ENCODE results near the gene HTRA3.
"Not testable (repeated sequence)": the region's sequence is repeated elsewhere in the genome, so short reads cannot be mapped to it uniquely, and the experiment has no call there.

Gene HTRA3

DNA sequence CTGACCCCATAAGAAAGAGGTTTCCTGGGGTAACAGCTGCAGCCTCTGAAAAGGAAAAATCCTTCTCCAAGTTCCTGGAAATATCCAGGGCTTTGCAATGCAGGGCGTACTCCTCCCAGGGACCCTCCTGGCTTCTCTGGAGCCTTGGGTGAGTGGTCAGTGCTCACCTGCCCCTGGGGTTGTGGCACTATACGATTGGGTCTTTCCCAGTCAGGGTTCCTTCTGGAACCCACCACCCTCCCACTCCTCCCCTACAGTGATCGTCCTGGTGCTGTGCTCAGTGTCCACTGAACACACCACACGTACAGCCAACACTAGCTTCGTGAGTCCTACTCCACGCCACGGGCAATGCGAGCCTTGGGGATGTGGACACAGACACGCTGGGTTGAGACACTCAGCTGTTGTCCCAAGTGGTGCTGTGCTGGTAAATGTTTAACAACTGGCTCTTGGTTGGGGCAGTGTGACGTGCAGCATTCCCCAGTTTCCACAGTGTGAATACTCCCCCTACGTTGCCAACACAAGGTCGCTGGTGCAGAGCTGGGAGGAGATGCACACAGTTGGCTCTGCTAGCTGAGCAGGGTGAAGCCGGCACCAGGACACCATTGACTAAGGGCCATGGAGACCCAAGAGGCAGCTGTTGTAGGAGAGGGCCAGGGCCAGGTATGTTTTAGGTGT is 65.4 kb downstream of the HTRA3 start:
- TF ChIP-seq, protein P1, sequence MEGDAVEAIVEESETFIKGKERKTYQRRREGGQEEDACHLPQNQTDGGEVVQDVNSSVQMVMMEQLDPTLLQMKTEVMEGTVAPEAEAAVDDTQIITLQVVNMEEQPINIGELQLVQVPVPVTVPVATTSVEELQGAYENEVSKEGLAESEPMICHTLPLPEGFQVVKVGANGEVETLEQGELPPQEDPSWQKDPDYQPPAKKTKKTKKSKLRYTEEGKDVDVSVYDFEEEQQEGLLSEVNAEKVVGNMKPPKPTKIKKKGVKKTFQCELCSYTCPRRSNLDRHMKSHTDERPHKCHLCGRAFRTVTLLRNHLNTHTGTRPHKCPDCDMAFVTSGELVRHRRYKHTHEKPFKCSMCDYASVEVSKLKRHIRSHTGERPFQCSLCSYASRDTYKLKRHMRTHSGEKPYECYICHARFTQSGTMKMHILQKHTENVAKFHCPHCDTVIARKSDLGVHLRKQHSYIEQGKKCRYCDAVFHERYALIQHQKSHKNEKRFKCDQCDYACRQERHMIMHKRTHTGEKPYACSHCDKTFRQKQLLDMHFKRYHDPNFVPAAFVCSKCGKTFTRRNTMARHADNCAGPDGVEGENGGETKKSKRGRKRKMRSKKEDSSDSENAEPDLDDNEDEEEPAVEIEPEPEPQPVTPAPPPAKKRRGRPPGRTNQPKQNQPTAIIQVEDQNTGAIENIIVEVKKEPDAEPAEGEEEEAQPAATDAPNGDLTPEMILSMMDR (IDR thresholded peaks at IDR 0.05; ENCODE audit: low read depth, low read length) = no peak
- no peak for DNase-seq (ENCODE audit: extremely low read depth, low read depth)

DNA sequence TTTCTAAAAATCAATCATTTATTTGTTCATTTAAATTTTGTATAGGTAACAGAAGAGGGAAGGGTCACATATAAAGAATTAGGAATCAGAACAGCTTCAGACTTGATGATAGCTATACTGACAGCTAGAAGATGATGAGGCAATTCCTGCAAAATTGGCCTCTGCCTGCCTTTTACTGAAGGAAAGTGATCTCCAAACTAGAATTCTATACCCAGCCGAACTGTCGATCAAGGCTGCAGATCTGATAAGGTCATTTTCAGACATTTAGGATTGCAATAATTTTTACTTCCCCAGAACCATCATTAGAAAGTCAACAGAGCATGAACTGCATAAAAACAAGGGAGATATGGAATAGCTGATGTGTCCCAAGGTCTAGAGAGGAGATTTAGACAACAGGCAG is 66.3 kb downstream of the HTRA3 start:
- no peak for DNase-seq (ENCODE audit: extremely low read depth, low read depth)
- TF ChIP-seq, protein P1 (IDR thresholded peaks at IDR 0.05; ENCODE audit: low read depth, low read length) = no peak

DNA sequence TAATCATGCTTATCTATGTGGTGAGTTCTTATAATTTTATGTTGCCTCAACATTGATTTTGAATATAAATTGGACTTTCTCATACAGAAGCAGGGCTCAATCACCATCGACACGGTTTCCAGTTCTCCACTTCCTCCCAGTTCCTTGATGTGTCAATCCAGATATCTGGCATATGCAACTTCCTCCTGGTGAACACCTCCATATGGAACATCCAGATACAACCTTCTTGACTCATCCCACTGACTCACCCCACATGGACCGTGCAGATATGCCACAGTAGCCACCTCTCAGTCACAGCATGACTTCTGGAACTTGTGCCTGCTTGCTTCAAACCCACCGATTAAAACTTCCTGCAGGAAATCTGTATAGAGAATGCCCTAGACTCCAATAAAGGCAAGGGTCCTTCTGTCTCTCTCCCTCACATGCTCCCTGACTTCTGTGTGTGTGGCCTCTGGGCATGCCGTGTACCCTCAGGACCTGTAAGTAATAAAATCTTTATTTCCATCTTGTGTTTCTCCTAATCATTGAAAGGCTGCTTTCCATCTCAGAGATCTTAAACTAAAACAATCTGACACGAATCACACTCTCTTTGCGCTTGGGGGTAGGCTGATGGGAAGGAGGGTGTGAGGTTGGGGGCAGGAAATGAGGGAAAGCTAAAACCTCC is 67.0 kb downstream of the HTRA3 start:
- TF ChIP-seq, protein P1 (IDR thresholded peaks at IDR 0.05; ENCODE audit: low read depth, low read length) = no peak
- DNase-seq (ENCODE audit: extremely low read depth, low read depth) = no peak

DNA sequence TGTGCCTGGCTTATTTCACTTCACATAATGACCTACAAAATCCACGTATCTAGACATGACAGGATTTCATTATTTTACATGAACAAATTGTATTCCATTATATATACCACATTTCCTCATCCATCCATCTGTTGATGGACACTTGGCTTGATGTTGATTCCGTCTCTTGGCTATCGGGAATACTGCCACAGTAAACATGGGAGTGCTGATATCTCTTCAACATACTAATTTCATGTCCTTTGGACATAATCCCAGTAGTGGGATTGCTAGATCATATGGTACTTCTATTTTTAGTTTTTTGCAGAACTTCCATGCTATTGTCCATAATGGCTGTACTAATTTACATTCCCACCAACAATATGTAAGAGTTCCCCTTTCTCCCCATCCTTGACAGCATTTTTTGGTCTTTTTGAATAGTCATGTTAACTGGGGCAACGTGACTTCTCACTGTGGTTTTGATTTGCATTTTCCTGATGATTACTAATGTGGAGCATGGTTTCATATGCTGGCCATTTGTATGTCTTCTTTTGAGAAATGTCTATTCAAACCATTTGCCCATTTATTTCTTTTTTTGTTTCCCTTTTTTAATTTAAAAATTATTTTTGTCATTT is 68.9 kb downstream of the HTRA3 start:
- DNase-seq (ENCODE audit: extremely low read depth, low read depth) = no peak
- TF ChIP-seq, protein P1 (IDR thresholded peaks at IDR 0.05; ENCODE audit: low read depth, low read length) = no peak

DNA sequence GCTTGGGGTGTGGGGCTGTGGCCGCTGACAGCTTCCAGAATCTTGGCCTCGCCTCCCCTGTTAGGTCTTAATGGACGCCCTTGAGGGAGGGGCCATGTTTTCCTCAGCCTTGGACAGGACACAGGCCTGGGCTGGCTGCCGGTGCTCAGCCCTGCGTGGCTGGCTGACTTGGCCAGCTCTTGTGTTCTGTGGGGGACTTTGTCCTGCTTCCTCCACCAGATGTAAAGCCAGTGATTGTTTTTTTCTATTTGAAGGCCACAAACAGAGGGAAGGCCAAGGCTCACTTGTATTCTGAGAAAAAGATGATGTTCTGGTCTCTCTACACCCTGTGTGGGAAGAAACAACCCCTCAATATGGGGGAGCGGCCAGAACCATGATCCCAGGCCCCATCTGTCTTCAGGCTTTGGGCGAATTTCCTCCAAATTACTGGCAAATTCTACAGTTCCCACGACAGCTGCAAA is 71.3 kb downstream of the HTRA3 start:
- DNase-seq (ENCODE audit: extremely low read depth, low read depth) = no peak
- TF ChIP-seq, protein P1 (IDR thresholded peaks at IDR 0.05; ENCODE audit: low read depth, low read length) = no peak

DNA sequence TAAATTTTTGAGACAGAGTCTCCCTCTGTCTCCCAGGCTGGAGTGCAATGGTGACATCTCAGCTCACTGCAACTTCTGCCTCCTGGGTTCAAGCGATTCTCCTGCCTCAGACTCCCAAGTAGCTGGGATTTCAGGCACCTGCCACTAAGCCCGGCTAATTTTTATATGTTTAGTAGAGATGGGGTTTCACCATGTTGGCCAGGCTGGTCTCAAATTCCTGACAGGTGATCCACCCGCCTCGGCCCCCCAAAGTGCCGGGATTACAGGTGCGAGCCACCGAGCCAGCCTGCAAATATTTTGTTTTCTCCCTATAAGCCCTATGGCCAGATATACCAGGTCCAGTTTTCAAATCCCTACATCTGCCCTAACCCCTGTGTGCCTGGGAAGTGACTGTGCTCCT is 71.7 kb downstream of the HTRA3 start:
- not testable (repeated sequence) for DNase-seq (ENCODE audit: extremely low read depth, low read depth)

DNA sequence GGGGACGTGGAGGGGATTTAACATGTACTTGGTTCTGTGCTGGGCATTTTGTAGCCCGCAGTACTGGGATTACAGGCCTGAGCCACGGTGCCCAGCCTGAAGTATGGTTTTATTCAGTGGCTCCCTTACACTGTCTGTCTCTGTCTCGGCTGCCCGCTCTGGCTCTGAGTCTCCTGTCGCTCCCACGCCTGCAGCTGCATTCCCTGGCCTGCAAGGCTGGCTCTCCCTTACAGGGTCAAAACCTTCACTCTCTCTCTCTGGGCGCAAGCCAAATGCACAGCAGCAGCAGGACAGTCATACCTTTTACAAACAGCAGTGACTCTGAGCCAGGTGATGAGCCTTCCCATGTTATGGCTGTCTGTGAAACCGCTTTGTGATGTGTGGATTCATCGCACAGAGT is 72.1 kb downstream of the HTRA3 start:
- no peak for DNase-seq (ENCODE audit: extremely low read depth, low read depth)
- TF ChIP-seq, protein P1 (IDR thresholded peaks at IDR 0.05; ENCODE audit: low read depth, low read length) = no peak
